ENCODE results near the gene SMIM1.

Gene SMIM1

GRCh38 chr1:3736708-3737107 lies 35.8 kb upstream of the SMIM1 start:
- no peak for TF ChIP-seq CTCF (IDR thresholded peaks at IDR 0.05; ENCODE audit: low read depth, low read length, missing control alignments)

GRCh38 chr1:3738943-3739342 lies 33.6 kb upstream of the SMIM1 start:
- no peak for DNase-seq (ENCODE audit: low read depth)
- in situ Hi-C loops (cut with HindIII; ENCODE audit: low sequenced_read_pairs), result no loop called here
- H3K4me3 ChIP-seq (ENCODE audit: low read depth, low read length), result no peak overlapping the region
- no peak for TF ChIP-seq CTCF (IDR thresholded peaks at IDR 0.05; ENCODE audit: low read depth, low read length, missing control alignments)

More at GRCh38 chr1:3736708-3737107, 35.8 kb upstream of the SMIM1 start:
- in situ Hi-C loops (cut with HindIII; ENCODE audit: low sequenced_read_pairs), result no loop called here
- H3K4me3 ChIP-seq (ENCODE audit: low read depth, low read length), result no peak overlapping the region
- no peak for DNase-seq (ENCODE audit: low read depth)

GRCh38 chr1:3740042-3740441 lies 32.5 kb upstream of the SMIM1 start:
- no peak overlapping the region for H3K4me3 ChIP-seq (ENCODE audit: low read depth, low read length)
- in situ Hi-C loops (cut with HindIII; ENCODE audit: low sequenced_read_pairs), result no loop called here
- DNase-seq (ENCODE audit: low read depth), result no peak
- no peak for TF ChIP-seq CTCF (IDR thresholded peaks at IDR 0.05; ENCODE audit: low read depth, low read length, missing control alignments)

GRCh38 chr1:3740752-3741151 lies 31.8 kb upstream of the SMIM1 start:
- in situ Hi-C loops (cut with HindIII; ENCODE audit: low sequenced_read_pairs), result no loop called here
- DNase-seq (ENCODE audit: low read depth), result no peak
- H3K4me3 ChIP-seq (ENCODE audit: low read depth, low read length), result no peak overlapping the region
- TF ChIP-seq CTCF (IDR thresholded peaks at IDR 0.05; ENCODE audit: low read depth, low read length, missing control alignments), result no peak

- no peak overlapping the region for H3K4me3 ChIP-seq (ENCODE audit: low read depth, low read length)
- DNase-seq (ENCODE audit: low read depth), result no peak
- in situ Hi-C loops (cut with HindIII; ENCODE audit: low sequenced_read_pairs), result no loop called here
- TF ChIP-seq CTCF (IDR thresholded peaks at IDR 0.05; ENCODE audit: low read depth, low read length, missing control alignments), result no peak
Measured at GRCh38 chr1:3741566-3742438, 30.7 kb upstream of the SMIM1 start.

- in situ Hi-C loops (cut with HindIII; ENCODE audit: low sequenced_read_pairs), result no loop called here
- no peak for TF ChIP-seq CTCF (IDR thresholded peaks at IDR 0.05; ENCODE audit: low read depth, low read length, missing control alignments)
- DNase-seq (ENCODE audit: low read depth), result no peak
- H3K4me3 ChIP-seq (ENCODE audit: low read depth, low read length), result no peak overlapping the region
Measured at GRCh38 chr1:3742439-3743298, 29.9 kb upstream of the SMIM1 start.
